GM18519 (cell line): ENCODE data around the gene ABHD17B.

Source experiments
- ATAC-seq: cut with Tn5 transposase; IDR thresholded peaks from one replicate; pipeline ENCODE4 v1.9.1; 2021; ENCODE audit warnings: mild to moderate bottlenecking, moderate library complexity; ENCODE audit not compliant: unreplicated experiment, low FRiP score

Gene ABHD17B

GRCh38 chr9:71822935-71823334 is 88.1 kb downstream of the ABHD17B start:
- no peak for ATAC-seq

DNA sequence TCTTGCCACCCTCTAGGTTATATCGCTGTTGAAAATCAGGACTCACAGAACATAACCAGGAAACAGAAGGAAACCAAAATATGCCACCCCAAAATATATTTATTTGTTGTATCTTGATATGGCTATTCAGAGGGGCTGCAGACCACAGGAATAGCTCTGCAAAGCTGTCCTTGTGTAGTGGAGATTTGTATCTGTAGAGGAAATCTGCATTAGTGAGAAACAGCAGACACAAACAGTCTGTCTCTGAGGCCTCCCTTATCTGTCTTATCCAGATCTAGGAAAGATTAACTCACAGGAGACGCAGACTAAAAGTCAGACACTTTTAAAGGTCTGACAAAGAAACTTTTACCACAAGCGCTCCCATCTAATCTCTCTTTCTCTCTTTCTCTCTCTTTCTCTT is 88.5 kb downstream of the ABHD17B start:
- no peak for ATAC-seq

GRCh38 chr9:71821405-71821804 is 89.6 kb downstream of the ABHD17B start:
- ATAC-seq, result no peak

DNA sequence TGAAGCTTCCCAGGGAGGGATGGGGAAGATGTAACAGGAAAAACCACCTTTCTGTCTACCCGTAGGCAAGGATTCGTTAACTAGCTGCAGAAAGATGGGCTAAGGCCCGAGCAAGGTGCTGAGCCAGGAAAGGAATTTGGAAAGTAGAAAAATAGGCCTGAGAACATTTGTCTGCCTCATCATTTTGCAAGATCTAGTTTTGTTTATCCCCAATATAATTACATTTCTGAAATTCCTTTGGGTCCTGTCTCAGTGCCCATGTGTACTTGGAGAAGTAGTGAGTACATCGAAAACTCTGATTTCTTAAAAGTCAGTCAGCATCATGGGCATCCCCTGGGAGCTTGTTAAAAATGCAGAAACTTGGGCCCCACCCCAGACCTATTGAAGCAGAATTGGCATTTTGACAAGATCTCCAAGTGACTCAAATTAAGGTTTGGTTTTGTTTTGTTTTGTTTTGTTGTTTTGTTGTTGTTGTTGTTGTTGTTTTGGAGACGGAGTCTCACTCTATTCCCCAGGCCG is 90.5 kb downstream of the ABHD17B start:
- ATAC-seq, result no peak

GRCh38 chr9:71819115-71819739 is 91.8 kb downstream of the ABHD17B start:
- ATAC-seq, result no peak

GRCh38 chr9:71816916-71817451 is 94.0 kb downstream of the ABHD17B start:
- ATAC-seq, result no peak
